Spleen (tissue), 11 donors: Measurements from ENCODE around the gene AXIN1. TPM values are rescaled to one million over a fixed set of nuclear protein-coding genes. Genes with fewer than 3 reads are reported as not detected.
"Not testable (repeated sequence)": the region's sequence is repeated elsewhere in the genome, so short reads cannot be mapped to it uniquely, and the experiment has no call there.

Experiments
- DNase-seq: peaks from one replicate; pipeline ENCODE4 v3.0.0-alpha.2; 2020
- H3K27ac ChIP-seq, 8 donors: fragments of 200-600 bp; sonication (generic) in 7 of 8; 1 replicate in 4 of 8; 2 replicates in 4 of 8; pipeline versions ENCODE4 v1.5.0 to v1.8.0; 2016 to 2021; ENCODE audit warnings: inconsistent platforms in 4 of 8, mild to moderate bottlenecking in 4 of 8, moderate library complexity in 1 of 8
- H3K27me3 ChIP-seq, 7 donors: fragments of 200-600 bp; sonication (generic) in 6 of 7; replicated peaks in 1 of 7; 1 replicate in 4 of 7; 2 replicates in 3 of 7; pipeline versions ENCODE4 v1.5.0 to v1.8.0; 2016 to 2021; ENCODE audit warnings: inconsistent platforms in 3 of 7, mild to moderate bottlenecking in 1 of 7
- H3K36me3 ChIP-seq, 6 donors: fragments of 200-600 bp; sonication (generic) in 5 of 6; 1 replicate in 4 of 6; 2 replicates in 2 of 6; pipeline versions ENCODE4 v1.5.0 to v1.8.0; 2016 to 2021; ENCODE audit warnings: inconsistent platforms in 2 of 6
- H3K4me1 ChIP-seq, 6 donors: fragments of 200-600 bp; sonication (generic) in 5 of 6; 1 replicate in 3 of 6; 2 replicates in 3 of 6; pipeline versions ENCODE4 v1.5.0 to v1.8.0; 2016 to 2021; ENCODE audit warnings: inconsistent platforms in 3 of 6
- H3K4me3 ChIP-seq, 8 donors: fragments of 200-600 bp; sonication (generic) in 7 of 8; 1 replicate in 4 of 8; 2 replicates in 4 of 8; pipeline versions ENCODE4 v1.5.0 to v1.8.0; 2016 to 2021; ENCODE audit warnings: inconsistent platforms in 4 of 8, mild to moderate bottlenecking in 4 of 8, moderate library complexity in 2 of 8
- H3K9me3 ChIP-seq, 8 donors: fragments of 200-600 bp; sonication (generic) in 7 of 8; 1 replicate in 4 of 8; 2 replicates in 4 of 8; pipeline versions ENCODE4 v1.5.0 to v1.8.0; 2016 to 2021; ENCODE audit warnings: inconsistent platforms in 4 of 8
- POLR2A ChIP-seq, 3 donors: fragments of 450-650 bp; IDR thresholded peaks; one replicate each; pipeline ENCODE4 v1.5.1; 2017; ENCODE audit warnings: antibody characterized with exemption in 3 of 3, mild to moderate bottlenecking in 1 of 3
- POLR2AphosphoS5 ChIP-seq, 3 donors: sonication (generic); formaldehyde crosslinking; IDR thresholded peaks; one replicate each; pipeline ENCODE4 v1.5.1; 2017; ENCODE audit warnings: antibody characterized with exemption in 3 of 3
- WGBS, 5 donors: extraction: QIAGEN DNeasy Blood & Tissue Kit in 3 of 5; methylation state at CpG; one replicate each; pipeline versions ENCODE4 v1.1.5 to v1.1.7; 2013 to 2018; 5-methylcytosine and 5-hydroxymethylcytosine counted together
- intact Hi-C: fragments of 100-400 bp; cut with DNase I; formaldehyde crosslinking; loops from one replicate; pipeline ENCODE4 v1.15.0; 2023; ENCODE audit warnings: low total_unique reads
- polyA plus RNA-seq, 3 donors: library from polyadenylated mRNA; stranded (reverse); fragments of 200-250 nt; gene quantifications; one replicate each; pipeline ENCODE4 v1.2.1, GENCODE V29; 2013
- total RNA-seq, 7 donors: library from RNA; depleted of rRNA in 3 of 7; stranded (reverse); fragments of >200 nt in 3 of 7; fragmentation: NEBNext Ultra II Directional in 4 of 7; extraction: Animal tissue kit (Norgen Biotek cat#: 25700) in 4 of 7; gene quantifications; one replicate each; pipeline versions ENCODE4 v1.1.0 to v1.2.1, GENCODE V29; 2016 to 2021
- TF ChIP-seq, protein P1 (sequence below), 11 experiments: fragments of 200-600 bp in 7 of 11; fragments of 450-650 bp in 4 of 11; sonication (generic) in 4 of 11; IDR thresholded peaks in 8 of 11; conservative IDR thresholded peaks in 3 of 11; 1 replicate in 7 of 11; 2 replicates in 4 of 11; pipeline versions ENCODE4 v1.4.0 to v1.8.0; 2016 to 2021; ENCODE audit warnings: antibody characterized with exemption in 11 of 11, inconsistent platforms in 4 of 11, mild to moderate bottlenecking in 1 of 11
- donor health status: healthy with polysubstance abuse.
- donor health status: DM: no; HTN: no; CAD: no; lungs with moderate emphysema.
- donor health status: DM: no; HTN: no; CAD: no.
- donor health status: Bipolar disorder and iron deficiency.
- donor health status: healthy.
- donor health status: DM: no; HTN: no; CAD: no.
- donor health status: DM: yes; HTN: yes; CAD: no.

AXIN1 gene
- total and polyA plus RNA-seq, 10 donors: 12.9 to 27.3 (median 23.9) TPM

DNA sequence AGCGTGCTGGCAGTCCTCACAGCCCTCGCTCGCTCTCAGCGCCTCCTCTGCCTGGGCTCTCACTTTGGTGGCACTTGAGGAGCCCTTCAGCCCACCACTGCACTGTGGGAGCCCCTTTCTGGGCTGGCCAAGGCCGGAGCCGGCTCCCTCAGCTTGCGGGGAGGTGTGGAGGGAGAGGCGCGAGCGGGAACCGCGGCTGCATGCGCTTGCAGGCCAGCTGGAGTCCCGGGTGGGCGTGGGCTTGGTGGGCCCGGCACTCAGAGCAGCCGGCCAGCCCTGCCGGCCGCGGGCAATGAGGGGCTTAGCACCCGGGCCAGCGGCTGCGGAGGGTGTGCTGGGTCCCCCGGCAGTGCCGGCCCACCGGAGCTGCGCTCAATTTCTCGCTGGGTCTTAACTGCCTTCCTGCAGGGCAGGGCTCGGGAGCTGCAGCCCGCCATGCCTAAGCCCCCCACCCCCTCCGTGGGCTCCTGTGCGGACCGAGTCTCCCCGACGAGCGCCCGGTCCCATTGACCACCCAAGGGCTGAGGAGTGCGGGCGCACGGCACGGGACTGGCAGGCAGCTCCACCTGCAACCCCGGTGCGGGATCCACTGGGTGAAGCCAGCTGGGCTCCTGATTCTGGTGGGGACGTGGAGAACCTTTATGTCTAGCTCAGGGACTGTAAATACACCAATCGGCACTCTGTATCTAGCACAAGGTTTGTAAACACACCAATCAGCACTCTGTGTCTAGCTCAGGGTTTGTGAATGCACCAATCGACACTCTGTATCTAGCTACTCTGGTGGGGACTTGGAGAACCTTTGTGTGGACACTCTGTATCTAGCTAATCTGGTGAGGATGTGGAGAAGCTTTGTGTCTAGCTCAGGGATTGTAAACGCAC lies 11.2 kb downstream of the AXIN1 start:
- TF ChIP-seq POLR2AphosphoS5 (IDR thresholded peaks at IDR 0.05): peak in 1 of 3 donors; percentile 19
- H3K4me3 ChIP-seq, H3K27me3 ChIP-seq, H3K9me3 ChIP-seq, intact Hi-C loops, DNase-seq: not testable (repeated sequence)
- Histone ChIP-seq H3K27ac (peak overlapping the region in 1 of 8 donors; percentile 60), H3K36me3 (peaks cover 0 to 54% (median 20%) of the 10 kb centered on the region in 6 donors), H3K4me1 (peaks cover 5 to 96% (median 63%) of the 10 kb centered on the region in 6 donors)
- 96 to 98% (median 97%) methylated on average over 22 to 46 of the region's 47 CpGs for WGBS, 5 donors

GRCh38 chr16:340370-341091 lies 12.0 kb downstream of the AXIN1 start:
- Histone ChIP-seq H3K4me1 (peaks cover 5 to 96% (median 60%) of the 10 kb centered on the region in 6 donors), H3K36me3 (peaks cover 0 to 46% (median 13%) of the 10 kb centered on the region in 6 donors), H3K27me3 (no peaks in the 10 kb centered on the region), H3K27ac (peak overlapping the region in 5 of 8 donors; percentile 18 to 67 (median 60)), H3K4me3 (no peak overlapping the region), H3K9me3 (no peaks in the 10 kb centered on the region)
- 81 to 89% (median 85%) methylated on average over 19 to 23 of the region's 23 CpGs for WGBS, 5 donors
- TF ChIP-seq POLR2AphosphoS5 (IDR thresholded peaks at IDR 0.05) (peak in 1 of 3 donors; percentile 6), POLR2A (IDR thresholded peaks at IDR 0.05) (no peak)
- DNase-seq: peak; percentile 76
- intact Hi-C loops: no loop called here

GRCh38 chr16:339680-340079 lies 12.8 kb downstream of the AXIN1 start:
- Histone ChIP-seq H3K4me1 (peaks cover 5 to 95% (median 59%) of the 10 kb centered on the region in 6 donors), H3K27ac (peak overlapping the region in 5 of 8 donors; percentile 18 to 67 (median 60)), H3K4me3 (no peak overlapping the region), H3K9me3 (no peaks in the 10 kb centered on the region), H3K27me3 (no peaks in the 10 kb centered on the region), H3K36me3 (peaks cover 0 to 38% (median 6%) of the 10 kb centered on the region in 6 donors)
- peak; percentile 79 for DNase-seq
- 19 to 32% (median 26%) methylated on average over 5 of the region's 5 CpGs for WGBS, 5 donors
- TF ChIP-seq POLR2AphosphoS5 (IDR thresholded peaks at IDR 0.05): no peak
- TF ChIP-seq POLR2A (IDR thresholded peaks at IDR 0.05): no peak
- TF ChIP-seq, protein P1, sequence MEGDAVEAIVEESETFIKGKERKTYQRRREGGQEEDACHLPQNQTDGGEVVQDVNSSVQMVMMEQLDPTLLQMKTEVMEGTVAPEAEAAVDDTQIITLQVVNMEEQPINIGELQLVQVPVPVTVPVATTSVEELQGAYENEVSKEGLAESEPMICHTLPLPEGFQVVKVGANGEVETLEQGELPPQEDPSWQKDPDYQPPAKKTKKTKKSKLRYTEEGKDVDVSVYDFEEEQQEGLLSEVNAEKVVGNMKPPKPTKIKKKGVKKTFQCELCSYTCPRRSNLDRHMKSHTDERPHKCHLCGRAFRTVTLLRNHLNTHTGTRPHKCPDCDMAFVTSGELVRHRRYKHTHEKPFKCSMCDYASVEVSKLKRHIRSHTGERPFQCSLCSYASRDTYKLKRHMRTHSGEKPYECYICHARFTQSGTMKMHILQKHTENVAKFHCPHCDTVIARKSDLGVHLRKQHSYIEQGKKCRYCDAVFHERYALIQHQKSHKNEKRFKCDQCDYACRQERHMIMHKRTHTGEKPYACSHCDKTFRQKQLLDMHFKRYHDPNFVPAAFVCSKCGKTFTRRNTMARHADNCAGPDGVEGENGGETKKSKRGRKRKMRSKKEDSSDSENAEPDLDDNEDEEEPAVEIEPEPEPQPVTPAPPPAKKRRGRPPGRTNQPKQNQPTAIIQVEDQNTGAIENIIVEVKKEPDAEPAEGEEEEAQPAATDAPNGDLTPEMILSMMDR (IDR thresholded peaks at IDR 0.05 in 8 of 11, conservative IDR thresholded peaks at IDR 0.05 in 3 of 11): no peak
- intact Hi-C loops: no loop called here

- TF ChIP-seq, protein P1 (IDR thresholded peaks at IDR 0.05 in 8 of 11, conservative IDR thresholded peaks at IDR 0.05 in 3 of 11): no peak
- TF ChIP-seq POLR2AphosphoS5 (IDR thresholded peaks at IDR 0.05): no peak
- WGBS, 5 donors: 68 to 83% (median 78%) methylated on average over 19 to 21 of the region's 21 CpGs
- H3K27me3 ChIP-seq: no peaks in the 10 kb centered on the region
- H3K36me3 ChIP-seq: peaks cover 0 to 22% (median 0%) of the 10 kb centered on the region in 6 donors
- H3K4me3 ChIP-seq: no peak overlapping the region
- intact Hi-C loops: no loop called here
- peaks cover 5 to 94% (median 54%) of the 10 kb centered on the region in 6 donors for H3K4me1 ChIP-seq
- DNase-seq: no peak
- H3K9me3 ChIP-seq: no peaks in the 10 kb centered on the region
- peak overlapping the region in 3 of 8 donors; percentile 17 to 66 (median 64) for H3K27ac ChIP-seq
Measured at GRCh38 chr16:337975-338575, 14.4 kb downstream of the AXIN1 start.
